ENCODE results near the gene ZBTB16. TPM values are rescaled to one million over a fixed set of nuclear protein-coding genes. Genes with fewer than 3 reads are reported as not detected.

Gene ZBTB16
- total and polyA plus RNA-seq, 2 donors (not counting 3 experiments of a cell fraction or from before 2014, with no cell fraction given): 9.8 to 20.3 TPM

- H3K4me1 ChIP-seq (ENCODE audit: control insufficient read depth, extremely low read depth, insufficient read depth, low read length): no peaks in the 10 kb centered on the region
- H2AFZ ChIP-seq (ENCODE audit: low read depth, low read length): no peak overlapping the region
- TF ChIP-seq CTCF (IDR thresholded peaks at IDR 0.05; ENCODE audit: extremely low read depth in 1 of 2, insufficient read depth in 1 of 2, low read depth in 1 of 2, low read length in 2 of 2) (no peak), JUN (IDR thresholded peaks at IDR 0.05; ENCODE audit: borderline replicate concordance, insufficient read depth, insufficient read length, low read depth) (no peak), EZH2 (IDR thresholded peaks at IDR 0.05; ENCODE audit: borderline replicate concordance, low read depth, low read length, severe bottlenecking) (no peak), FOS (IDR thresholded peaks at IDR 0.05; ENCODE audit: borderline replicate concordance, insufficient read depth, low read length) (no peak), POLR2A (IDR thresholded peaks at IDR 0.05; ENCODE audit: low read depth, low read length) (no peak), GATA2 (IDR thresholded peaks at IDR 0.05; ENCODE audit: insufficient read depth, insufficient read length, low read depth, low read length) (no peak)
- ChIA-PET CTCF (interaction anchor here (0.7 to 11.9 kb wide), 53 partner anchors 7 to 488 kb away, joined by 3 to 539 read pairs (median 6); partner anchors contain the start of genes HTR3A, HTR3B, ZBTB16 and ZW10), POLR2A (interaction anchor here (1.0 kb wide), 1 partner anchor 235 kb away, joined by 3 read pairs; no protein-coding TSS in a partner anchor)
- no peaks in the 10 kb centered on the region for H4K20me1 ChIP-seq (replicated peaks; ENCODE audit: control insufficient read depth, extremely low read depth, insufficient read depth, low read length)
- no TSS peak for BruUV-seq (replicated peaks)
- FAIRE-seq (no peak), DNase-seq (ENCODE audit: low read depth, low spot score) (no peak)
- no peak overlapping the region for H3K9ac ChIP-seq (replicated peaks; ENCODE audit: extremely low read depth, insufficient read depth, low read length)
- no peaks in the 10 kb centered on the region for H3K9me3 ChIP-seq (replicated peaks; ENCODE audit: control insufficient read depth, insufficient read depth, low read length)
- no peaks in the 10 kb centered on the region for H3K36me3 ChIP-seq (ENCODE audit: control insufficient read depth in 2 of 2, extremely low read depth in 1 of 2, insufficient read depth in 2 of 2, low read length in 2 of 2)
- H3K27ac ChIP-seq (ENCODE audit: insufficient read depth, low read depth, low read length): no peak overlapping the region
- peaks cover 9 to 14% of the 10 kb centered on the region in 2 experiments for H3K27me3 ChIP-seq (ENCODE audit: control insufficient read depth in 2 of 2, insufficient read depth in 2 of 2, low read length in 2 of 2)
- intact Hi-C loops (cut with micrococcal nuclease) (loop anchor here (1.0 to 2.0 kb wide), 8 partner anchors 63 to 455 kb away; partner anchors contain the start of gene ZBTB16), dilution Hi-C loops (cut with MboI; ENCODE audit: extremely low pct_ligation_motif_present, low sequenced_read_pairs) (loop anchor here (25.0 kb wide), 1 partner anchor 224 kb away; no protein-coding TSS in a partner anchor)
- no peak overlapping the region for H3K4me2 ChIP-seq (ENCODE audit: insufficient read depth, low read length)
- no peaks in the 10 kb centered on the region for H3K79me2 ChIP-seq (ENCODE audit: control insufficient read depth, insufficient read depth, low read length)
- no peak overlapping the region for H3K4me3 ChIP-seq (replicated peaks in 1 of 3; ENCODE audit: insufficient read depth in 1 of 3, low read depth in 1 of 3, low read length in 3 of 3)
- H3K9me1 ChIP-seq (replicated peaks; ENCODE audit: control insufficient read depth, extremely low read depth, insufficient read depth, low read length): no peaks in the 10 kb centered on the region
These were observed 202.3 kb downstream of the ZBTB16 start for GRCh38 chr11:114261791-114262190.

All from endothelial cell of umbilical vein (primary cell).